ENCODE results near the gene DACH1. TPM values are rescaled to one million over a fixed set of nuclear protein-coding genes. Genes with fewer than 3 reads are reported as not detected.

Gene DACH1
- total RNA-seq, 1 experiment from 2014 or later = 1.2 TPM

- intact Hi-C loops (cut with micrococcal nuclease; ENCODE audit: unreplicated experiment) = loop anchor here (10.0 kb wide), 1 partner anchor 495 kb away; no protein-coding TSS in a partner anchor
- POLR2A ChIA-PET = no interaction called here
These were observed 407.3 kb downstream of the DACH1 start for GRCh38 chr13:71459708-71460107.

GRCh38 chr13:71457645-71458044 lies 409.4 kb downstream of the DACH1 start:
- Mint-ChIP-seq H3K4me3 (ENCODE audit: unreplicated experiment) (no peak overlapping the region), H3K27ac (ENCODE audit: unreplicated experiment) (no peak overlapping the region), H3K4me1 (ENCODE audit: low read depth, unreplicated experiment) (no peaks in the 10 kb centered on the region), H3K36me3 (ENCODE audit: insufficient read depth, unreplicated experiment) (no peaks in the 10 kb centered on the region), H3K9me3 (ENCODE audit: unreplicated experiment) (no peaks in the 10 kb centered on the region), H3K27me3 (ENCODE audit: insufficient read depth, unreplicated experiment) (no peaks in the 10 kb centered on the region)
- ChIA-PET POLR2A (no interaction called here), CTCF (no interaction called here)
- Histone ChIP-seq H3K9me3 (no peaks in the 10 kb centered on the region), H3K36me3 (ENCODE audit: control insufficient read depth, insufficient read depth, low read length) (no peaks in the 10 kb centered on the region), H3K4me1 (no peaks in the 10 kb centered on the region), H3K4me3 (ENCODE audit: low read depth, low read length) (no peak overlapping the region), H3K27me3 (replicated peaks; ENCODE audit: control insufficient read depth, insufficient read depth, low read length) (no peaks in the 10 kb centered on the region)
- TF ChIP-seq CTCF (IDR thresholded peaks at IDR 0.05; ENCODE audit: insufficient read depth in 1 of 2, low read depth in 1 of 2, low read length in 1 of 2, severe bottlenecking in 1 of 2, unreplicated experiment in 1 of 2) = no peak
- no peak for DNase-seq
- intact Hi-C loops (cut with micrococcal nuclease; ENCODE audit: unreplicated experiment) = no loop called here
- BruUV-seq (replicated peaks) = no TSS peak

More at GRCh38 chr13:71459708-71460107, 407.3 kb downstream of the DACH1 start:
- H3K4me3 ChIP-seq (ENCODE audit: low read depth, low read length) = no peak overlapping the region
- DNase-seq = no peak
- H3K27me3 ChIP-seq (replicated peaks; ENCODE audit: control insufficient read depth, insufficient read depth, low read length) = no peaks in the 10 kb centered on the region
- H3K36me3 Mint-ChIP-seq (ENCODE audit: insufficient read depth, unreplicated experiment) = no peaks in the 10 kb centered on the region
- no peaks in the 10 kb centered on the region for H3K4me1 Mint-ChIP-seq (ENCODE audit: low read depth, unreplicated experiment)
- no peak overlapping the region for H3K27ac Mint-ChIP-seq (ENCODE audit: unreplicated experiment)
- no peaks in the 10 kb centered on the region for H3K9me3 ChIP-seq
- no TSS peak for BruUV-seq (replicated peaks)
- CTCF ChIA-PET = no interaction called here
- no peaks in the 10 kb centered on the region for H3K4me1 ChIP-seq
- no peaks in the 10 kb centered on the region for H3K36me3 ChIP-seq (ENCODE audit: control insufficient read depth, insufficient read depth, low read length)
- no peak for TF ChIP-seq CTCF (IDR thresholded peaks at IDR 0.05; ENCODE audit: insufficient read depth in 1 of 2, low read depth in 1 of 2, low read length in 1 of 2, severe bottlenecking in 1 of 2, unreplicated experiment in 1 of 2)
- no peaks in the 10 kb centered on the region for H3K27me3 Mint-ChIP-seq (ENCODE audit: insufficient read depth, unreplicated experiment)
- no peaks in the 10 kb centered on the region for H3K9me3 Mint-ChIP-seq (ENCODE audit: unreplicated experiment)
- no peak overlapping the region for H3K4me3 Mint-ChIP-seq (ENCODE audit: unreplicated experiment)

- no peaks in the 10 kb centered on the region for H3K4me1 Mint-ChIP-seq (ENCODE audit: low read depth, unreplicated experiment)
These were observed 410.9 kb downstream of the DACH1 start for GRCh38 chr13:71456136-71456535.

More at GRCh38 chr13:71456136-71456535, 410.9 kb downstream of the DACH1 start:
- H3K4me1 ChIP-seq = no peaks in the 10 kb centered on the region
- H3K9me3 Mint-ChIP-seq (ENCODE audit: unreplicated experiment) = no peaks in the 10 kb centered on the region
- ChIA-PET POLR2A (no interaction called here), CTCF (no interaction called here)
- DNase-seq = no peak
- TF ChIP-seq CTCF (IDR thresholded peaks at IDR 0.05; ENCODE audit: insufficient read depth in 1 of 2, low read depth in 1 of 2, low read length in 1 of 2, severe bottlenecking in 1 of 2, unreplicated experiment in 1 of 2) = no peak
- BruUV-seq (replicated peaks) = no TSS peak
- intact Hi-C loops (cut with micrococcal nuclease; ENCODE audit: unreplicated experiment) = no loop called here
- no peak overlapping the region for H3K4me3 Mint-ChIP-seq (ENCODE audit: unreplicated experiment)
- H3K36me3 ChIP-seq (ENCODE audit: control insufficient read depth, insufficient read depth, low read length) = no peaks in the 10 kb centered on the region
- H3K9me3 ChIP-seq = no peaks in the 10 kb centered on the region
- H3K4me3 ChIP-seq (ENCODE audit: low read depth, low read length) = no peak overlapping the region
- no peaks in the 10 kb centered on the region for H3K27me3 ChIP-seq (replicated peaks; ENCODE audit: control insufficient read depth, insufficient read depth, low read length)
- H3K27me3 Mint-ChIP-seq (ENCODE audit: insufficient read depth, unreplicated experiment) = no peaks in the 10 kb centered on the region
- H3K36me3 Mint-ChIP-seq (ENCODE audit: insufficient read depth, unreplicated experiment) = no peaks in the 10 kb centered on the region
- H3K27ac Mint-ChIP-seq (ENCODE audit: unreplicated experiment) = no peak overlapping the region

Data from Caco-2 (cell line).